IMR-90 (cell line): ENCODE data around the gene YPEL1. TPM values are rescaled to one million over a fixed set of nuclear protein-coding genes. Genes with fewer than 3 reads are reported as not detected.
A peak's percentile ranks its signal among the peaks of the same experiment; 100 is the strongest.

Experiments
- ATAC-seq: fragments of 200-7000 bp; cut with Tn5 transposase; 2 replicates; pipeline ENCODE4 v1.9.1; 2020; ENCODE audit warnings: low read depth, mild to moderate bottlenecking, moderate library complexity
- BruUV-seq: library from RNA; stranded (reverse); fragments of 400-500 nt; replicated peaks from 2 replicates; lab custom pipeline; 2021; lab: Mats Ljungman, UMichigan
- CTCF ChIA-PET: fragments of 300-600 bp; formaldehyde crosslinking; extraction: SDS; loops from one replicate; lab custom pipeline; 2021; ENCODE audit warnings: antibody characterized with exemption; lab: Yijun Ruan, JAX
- POLR2A ChIA-PET: fragments of 300-600 bp; sonication (Branson Sonifier 250); formaldehyde crosslinking; loops from one replicate; lab custom pipeline; 2022; ENCODE audit warnings: antibody characterized with exemption; ENCODE audit not compliant: unreplicated experiment; lab: Charles Lee
- DNase-seq: peaks from one replicate; pipeline ENCODE4 v3.0.0; 2013
- H2AFZ ChIP-seq: replicated peaks from 2 replicates; pipeline ENCODE3; 2013; ENCODE audit warnings: low read length, mild to moderate bottlenecking; ENCODE audit not compliant: poor library complexity
- H2AK5ac ChIP-seq: 2 replicates; pipeline ENCODE4 v1.6.1; 2013; ENCODE audit warnings: low read depth, low read length, inconsistent platforms
- H2AK9ac ChIP-seq: replicated peaks from 2 replicates; pipeline ENCODE3; 2013; ENCODE audit warnings: mild to moderate bottlenecking, low read depth, low read length, moderate library complexity; ENCODE audit not compliant: poor library complexity
- H2BK120ac ChIP-seq: 2 replicates; pipeline ENCODE4 v1.6.1; 2013; ENCODE audit warnings: low read depth, low read length, inconsistent platforms
- H2BK15ac ChIP-seq: 3 replicates; pipeline ENCODE4 v1.6.1; 2013; ENCODE audit warnings: low read depth, low read length, inconsistent platforms
- H2BK20ac ChIP-seq: 2 replicates; pipeline ENCODE4 v1.6.1; 2013; ENCODE audit warnings: low read depth, mild to moderate bottlenecking, inconsistent platforms, low read length, moderate library complexity
- H2BK5ac ChIP-seq: 2 replicates; pipeline ENCODE4 v1.6.1; 2013; ENCODE audit warnings: mild to moderate bottlenecking, low read depth, low read length, inconsistent platforms; ENCODE audit not compliant: poor library complexity, severe bottlenecking
- H3K14ac ChIP-seq: replicated peaks from 2 replicates; pipeline ENCODE4 v1.6.1; 2013; ENCODE audit warnings: low read depth, low read length, inconsistent platforms
- H3K18ac ChIP-seq: 2 replicates; pipeline ENCODE4 v1.6.1; 2013; ENCODE audit warnings: low read depth, low read length, control low read depth
- H3K23ac ChIP-seq: 2 replicates; pipeline ENCODE4 v1.6.1; 2013; ENCODE audit warnings: low read depth, low read length, inconsistent platforms
- H3K27ac ChIP-seq: 2 replicates; pipeline ENCODE4 v1.5.1; 2013; ENCODE audit warnings: mild to moderate bottlenecking, control low read depth, low read length; ENCODE audit not compliant: insufficient read depth
- H3K27me3 ChIP-seq: 2 replicates; pipeline ENCODE4 v1.6.1; 2013; ENCODE audit warnings: low read length; ENCODE audit not compliant: control insufficient read depth, insufficient read depth
- H3K36me3 ChIP-seq: 2 replicates; pipeline ENCODE4 v1.6.1; 2013; ENCODE audit warnings: low read length, mixed read lengths; ENCODE audit not compliant: control insufficient read depth, insufficient read depth
- H3K4ac ChIP-seq: 2 replicates; pipeline ENCODE4 v1.6.1; 2013; ENCODE audit warnings: low read depth, low read length, inconsistent platforms
- H3K4me1 ChIP-seq: 2 replicates; pipeline ENCODE4 v1.6.1; 2013; ENCODE audit warnings: low read length, mixed read lengths; ENCODE audit not compliant: control insufficient read depth, insufficient read depth
- H3K4me2 ChIP-seq: 2 replicates; pipeline ENCODE4 v1.6.1; 2013; ENCODE audit warnings: low read depth, mild to moderate bottlenecking, control low read depth, low read length, moderate library complexity
- H3K4me3 ChIP-seq: 2 replicates; pipeline ENCODE4 v1.5.1; 2013; ENCODE audit warnings: low read depth, mild to moderate bottlenecking, control low read depth, low read length, moderate library complexity; ENCODE audit not compliant: insufficient read depth
- H3K56ac ChIP-seq: 2 replicates; pipeline ENCODE4 v1.6.1; 2013; ENCODE audit warnings: low read length, inconsistent platforms; ENCODE audit not compliant: insufficient read depth; ENCODE audit errors: extremely low read depth
- H3K79me1 ChIP-seq, 2 experiments: 2 replicates each; pipeline ENCODE4 v1.6.1; 2013; ENCODE audit warnings: low read length in 2 of 2, inconsistent platforms in 1 of 2, low read depth in 1 of 2
- H3K9ac ChIP-seq: 2 replicates; pipeline ENCODE4 v1.6.1; 2013; ENCODE audit warnings: low read depth, low read length, control low read depth
- H3K9me1 ChIP-seq: 2 replicates; pipeline ENCODE4 v1.6.1; 2013; ENCODE audit warnings: low read length, inconsistent platforms; ENCODE audit not compliant: insufficient read depth
- H3K9me3 ChIP-seq: 2 replicates; pipeline ENCODE4 v1.6.1; 2013; ENCODE audit warnings: low read length; ENCODE audit not compliant: control insufficient read depth, insufficient read depth
- H4K20me1 ChIP-seq: 2 replicates; pipeline ENCODE4 v1.6.1; 2013; ENCODE audit warnings: low read length, inconsistent platforms; ENCODE audit not compliant: insufficient read depth
- H4K5ac ChIP-seq: 2 replicates; pipeline ENCODE4 v1.6.1; 2013; ENCODE audit warnings: mild to moderate bottlenecking, low read depth, low read length, control low read depth
- H4K8ac ChIP-seq, 2 experiments: 2 replicates each; pipeline ENCODE4 v1.6.1; 2013; ENCODE audit warnings: low read depth in 2 of 2, low read length in 2 of 2, control low read depth in 1 of 2, inconsistent platforms in 1 of 2
- H4K91ac ChIP-seq: 2 replicates; pipeline ENCODE4 v1.6.1; 2013; ENCODE audit warnings: low read depth, low read length, inconsistent platforms; ENCODE audit not compliant: insufficient read depth
- BHLHE40 ChIP-seq: fragments of 150-350 bp; IDR thresholded peaks from 2 replicates; pipeline ENCODE4 v1.6.1; 2016; ENCODE audit warnings: mild to moderate bottlenecking, low read depth, low read length
- CEBPB ChIP-seq: IDR thresholded peaks from 2 replicates; pipeline ENCODE4 v1.6.1; 2012; ENCODE audit warnings: low read depth, low read length, improper control_type of control experiment
- FOS ChIP-seq: fragments of 150-350 bp; IDR thresholded peaks from 2 replicates; pipeline ENCODE4 v1.6.1; 2016; ENCODE audit warnings: low read depth, low read length
- MAFK ChIP-seq: IDR thresholded peaks from 2 replicates; pipeline ENCODE4 v1.6.1; 2012; ENCODE audit warnings: low read depth, low read length, improper control_type of control experiment
- MAZ ChIP-seq: IDR thresholded peaks from 2 replicates; pipeline ENCODE4 v1.6.1; 2012; ENCODE audit warnings: low read depth, mild to moderate bottlenecking, low read length, improper control_type of control experiment, moderate library complexity, borderline replicate concordance
- MXI1 ChIP-seq: IDR thresholded peaks from 2 replicates; pipeline ENCODE4 v1.6.1; 2012; ENCODE audit warnings: low read depth, mild to moderate bottlenecking, low read length, moderate library complexity, borderline replicate concordance
- POLR2A ChIP-seq: IDR thresholded peaks from 2 replicates; pipeline ENCODE4 v1.6.1; 2012; ENCODE audit warnings: mild to moderate bottlenecking, low read depth, low read length
- RAD21 ChIP-seq: IDR thresholded peaks from 2 replicates; pipeline ENCODE4 v1.6.1; 2012; ENCODE audit warnings: low read length, improper control_type of control experiment
- RCOR1 ChIP-seq: IDR thresholded peaks from 2 replicates; pipeline ENCODE4 v1.6.1; 2012; ENCODE audit warnings: mild to moderate bottlenecking, low read length, improper control_type of control experiment; ENCODE audit not compliant: insufficient replicate concordance
- RFX5 ChIP-seq: IDR thresholded peaks from 2 replicates; pipeline ENCODE4 v1.8.0; 2012; ENCODE audit warnings: low read depth, mild to moderate bottlenecking, low read length, moderate library complexity
- SMC3 ChIP-seq: fragments of 150-350 bp; IDR thresholded peaks from 2 replicates; pipeline ENCODE4 v1.6.1; 2016; ENCODE audit warnings: low read depth, mild to moderate bottlenecking, antibody characterized with exemption, low read length, moderate library complexity
- WGBS, 2 experiments: methylation state at CpG; one replicate each; pipeline versions ENCODE4 v1.1.5 to v1.1.7; 2013; ENCODE audit warnings: missing lambda C conversion rate in 2 of 2; ENCODE audit not compliant: insufficient read length in 1 of 2; ENCODE audit errors: extremely low coverage in 2 of 2; 5-methylcytosine and 5-hydroxymethylcytosine counted together
- dilution Hi-C: fragments of 300-500 bp; cut with HindIII; formaldehyde crosslinking; loops from one replicate; pipeline ENCODE4 v1.14.3; 2018; ENCODE audit warnings: low sequenced_read_pairs; ENCODE audit not compliant: unreplicated experiment
- in situ Hi-C: fragments of 300-500 bp; cut with MboI; formaldehyde crosslinking; loops from 3 replicates; pipeline ENCODE4 v1.14.3; 2019; ENCODE audit warnings: low sequenced_read_pairs, inconsistent platforms, mixed read lengths
- intact Hi-C: fragments of 100-400 bp; cut with micrococcal nuclease; formaldehyde crosslinking; loops from 2 replicates; pipeline ENCODE4 v1.10.0; 2022
- polyA plus RNA-seq, 3 experiments: library from polyadenylated mRNA; depleted of rRNA; stranded (reverse); fragments of >200 nt; gene quantifications; 2 replicates each; pipeline ENCODE4 v1.2.3, GENCODE V29; 2012; ENCODE audit warnings: low replicate concordance in 1 of 3
- total RNA-seq: library from RNA; depleted of rRNA; stranded (reverse); fragments of >200 nt; gene quantifications from 2 replicates; pipeline ENCODE4 v1.2.3, GENCODE V29; 2012
- TF ChIP-seq, protein P1 (sequence below): conservative IDR thresholded peaks from 2 replicates; pipeline ENCODE4 v1.5.1; 2012; ENCODE audit warnings: mild to moderate bottlenecking, low read depth, low read length, improper control_type of control experiment
- TF ChIP-seq, protein P2 (sequence below): fragments of 150-350 bp; IDR thresholded peaks from 2 replicates; pipeline ENCODE4 v1.6.1; 2017; ENCODE audit warnings: mild to moderate bottlenecking, antibody characterized with exemption, low read length, low read depth
- TF ChIP-seq, protein P3 (sequence below): fragments of 150-350 bp; IDR thresholded peaks from 2 replicates; pipeline ENCODE4 v1.6.1; 2016; ENCODE audit warnings: low read depth, mild to moderate bottlenecking, low read length, moderate library complexity, borderline replicate concordance

The YPEL1 gene
- total and polyA plus RNA-seq, 2 of the 4 experiments (the other 2 are of a cell fraction) = 0.72 to 1.3 TPM

DNA sequence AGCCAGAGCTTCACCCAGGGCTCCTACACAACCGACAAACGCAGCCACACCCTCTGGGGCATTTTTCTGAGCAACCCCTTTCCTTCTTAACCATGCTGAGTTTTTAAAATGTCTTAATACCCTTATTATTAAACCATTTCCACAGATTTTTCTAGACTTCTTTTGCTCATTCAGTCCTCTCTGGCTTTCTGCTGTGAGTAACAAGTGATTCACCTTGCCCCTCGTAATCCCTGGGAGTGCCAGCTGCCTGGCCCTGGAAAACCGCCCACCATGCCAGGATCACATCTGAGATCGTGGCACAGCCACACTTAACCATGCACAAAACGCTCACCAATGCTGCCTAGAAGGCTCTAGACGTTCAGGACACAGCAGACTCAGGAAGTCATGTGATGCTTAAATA is 25.4 kb downstream of the YPEL1 start:
- TF ChIP-seq RAD21 (no peak), MAFK (no peak), BHLHE40 (no peak), MAZ (no peak), FOS (no peak), POLR2A (no peak), CEBPB (no peak), SMC3 (no peak), MXI1 (no peak), RCOR1 (no peak), RFX5 (no peak)
- TF ChIP-seq, protein P1, sequence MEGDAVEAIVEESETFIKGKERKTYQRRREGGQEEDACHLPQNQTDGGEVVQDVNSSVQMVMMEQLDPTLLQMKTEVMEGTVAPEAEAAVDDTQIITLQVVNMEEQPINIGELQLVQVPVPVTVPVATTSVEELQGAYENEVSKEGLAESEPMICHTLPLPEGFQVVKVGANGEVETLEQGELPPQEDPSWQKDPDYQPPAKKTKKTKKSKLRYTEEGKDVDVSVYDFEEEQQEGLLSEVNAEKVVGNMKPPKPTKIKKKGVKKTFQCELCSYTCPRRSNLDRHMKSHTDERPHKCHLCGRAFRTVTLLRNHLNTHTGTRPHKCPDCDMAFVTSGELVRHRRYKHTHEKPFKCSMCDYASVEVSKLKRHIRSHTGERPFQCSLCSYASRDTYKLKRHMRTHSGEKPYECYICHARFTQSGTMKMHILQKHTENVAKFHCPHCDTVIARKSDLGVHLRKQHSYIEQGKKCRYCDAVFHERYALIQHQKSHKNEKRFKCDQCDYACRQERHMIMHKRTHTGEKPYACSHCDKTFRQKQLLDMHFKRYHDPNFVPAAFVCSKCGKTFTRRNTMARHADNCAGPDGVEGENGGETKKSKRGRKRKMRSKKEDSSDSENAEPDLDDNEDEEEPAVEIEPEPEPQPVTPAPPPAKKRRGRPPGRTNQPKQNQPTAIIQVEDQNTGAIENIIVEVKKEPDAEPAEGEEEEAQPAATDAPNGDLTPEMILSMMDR = no peak
- TF ChIP-seq, protein P2, sequence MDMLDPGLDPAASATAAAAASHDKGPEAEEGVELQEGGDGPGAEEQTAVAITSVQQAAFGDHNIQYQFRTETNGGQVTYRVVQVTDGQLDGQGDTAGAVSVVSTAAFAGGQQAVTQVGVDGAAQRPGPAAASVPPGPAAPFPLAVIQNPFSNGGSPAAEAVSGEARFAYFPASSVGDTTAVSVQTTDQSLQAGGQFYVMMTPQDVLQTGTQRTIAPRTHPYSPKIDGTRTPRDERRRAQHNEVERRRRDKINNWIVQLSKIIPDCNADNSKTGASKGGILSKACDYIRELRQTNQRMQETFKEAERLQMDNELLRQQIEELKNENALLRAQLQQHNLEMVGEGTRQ = no peak
- TF ChIP-seq, protein P3, sequence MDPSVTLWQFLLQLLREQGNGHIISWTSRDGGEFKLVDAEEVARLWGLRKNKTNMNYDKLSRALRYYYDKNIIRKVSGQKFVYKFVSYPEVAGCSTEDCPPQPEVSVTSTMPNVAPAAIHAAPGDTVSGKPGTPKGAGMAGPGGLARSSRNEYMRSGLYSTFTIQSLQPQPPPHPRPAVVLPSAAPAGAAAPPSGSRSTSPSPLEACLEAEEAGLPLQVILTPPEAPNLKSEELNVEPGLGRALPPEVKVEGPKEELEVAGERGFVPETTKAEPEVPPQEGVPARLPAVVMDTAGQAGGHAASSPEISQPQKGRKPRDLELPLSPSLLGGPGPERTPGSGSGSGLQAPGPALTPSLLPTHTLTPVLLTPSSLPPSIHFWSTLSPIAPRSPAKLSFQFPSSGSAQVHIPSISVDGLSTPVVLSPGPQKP = no peak
- dilution Hi-C loops (no loop called here), in situ Hi-C loops (loop anchor here (5.0 kb wide), 1 partner anchor 227 kb away; no protein-coding TSS in a partner anchor), intact Hi-C loops (loop anchor here (5.0 kb wide), 2 partner anchors 157 to 242 kb away; partner anchors contain the start of genes MAPK1 and PPM1F)
- H2BK20ac ChIP-seq = no peak overlapping the region
- H3K56ac ChIP-seq = no peak overlapping the region
- H2BK5ac ChIP-seq = no peak overlapping the region
- no peak for ATAC-seq
- no peak overlapping the region; the same call in 1 of the 2 replicates for H4K91ac ChIP-seq
- H2AK5ac ChIP-seq = peak overlapping the region; percentile 43; the same call in 1 of the 2 replicates
- no peak overlapping the region for H2AK9ac ChIP-seq
- no peaks in the 10 kb centered on the region for H3K27me3 ChIP-seq
- peak overlapping the region; percentile 75 for H2AFZ ChIP-seq
- H3K27ac ChIP-seq = no peak overlapping the region
- no peak overlapping the region for H3K9ac ChIP-seq
- no peak overlapping the region for H4K5ac ChIP-seq
- no peaks in the 10 kb centered on the region for H4K20me1 ChIP-seq
- no TSS peak for BruUV-seq
- H3K4me3 ChIP-seq = no peak overlapping the region
- H3K4ac ChIP-seq = no peak overlapping the region; the same call in 1 of the 2 replicates
- no peak overlapping the region for H2BK15ac ChIP-seq
- H3K18ac ChIP-seq = no peak overlapping the region
- H4K8ac ChIP-seq = no peak overlapping the region
- CTCF ChIA-PET = interaction anchor here (1.0 kb wide), 1 partner anchor 242 kb away, joined by 3 read pairs; the partner anchor contains the start of gene PPM1F
- H3K23ac ChIP-seq = no peak overlapping the region
- POLR2A ChIA-PET = no interaction called here
- no peak overlapping the region for H3K4me2 ChIP-seq
- no peak overlapping the region for H3K14ac ChIP-seq
- H3K9me1 ChIP-seq = peaks cover 14% of the 10 kb centered on the region
- peaks cover 2% of the 10 kb centered on the region; the same call in 1 of the 2 replicates for H3K36me3 ChIP-seq
- no peaks in the 10 kb centered on the region for H3K9me3 ChIP-seq
- DNase-seq = peak; percentile 31
- peaks cover 6% of the 10 kb centered on the region for H3K4me1 ChIP-seq
- peaks cover 0 to 7% of the 10 kb centered on the region in 2 experiments; a peak in 2 of 4 replicates for H3K79me1 ChIP-seq
- 79% methylated on average over 3 of the region's 7 CpGs; no CpG with 5 or more reads in 1 of the 2 experiments for WGBS, 2 experiments
- no peak overlapping the region for H2BK120ac ChIP-seq
